Measurements from ENCODE around the gene KDM4B. TPM values are rescaled to one million over a fixed set of nuclear protein-coding genes. Genes with fewer than 3 reads are reported as not detected.

The KDM4B gene
- total RNA-seq, 4 donors from 2014 or later: 18.4 to 94.7 (median 25.6) TPM

GRCh38 chr19:5101871-5102270 is 133.0 kb downstream of the KDM4B start:
- H3K27me3 ChIP-seq: no peaks in the 10 kb centered on the region
- no peak for DNase-seq
- TF ChIP-seq CTCF (IDR thresholded peaks at IDR 0.05): no peak
- TF ChIP-seq POLR2A (IDR thresholded peaks at IDR 0.05): no peak
- no peak overlapping the region for H3K4me3 ChIP-seq
- H3K36me3 ChIP-seq: no peaks in the 10 kb centered on the region
- peaks cover 0 to 14% of the 10 kb centered on the region in 2 donors for H3K9me3 ChIP-seq
- intact Hi-C loops (cut with DNase I; ENCODE audit: low total_unique reads): no loop called here
- no peak overlapping the region for H3K27ac ChIP-seq
- no peaks in the 10 kb centered on the region for H3K4me1 ChIP-seq

GRCh38 chr19:5102520-5102919 is 133.6 kb downstream of the KDM4B start:
- TF ChIP-seq POLR2A (IDR thresholded peaks at IDR 0.05) (no peak), CTCF (IDR thresholded peaks at IDR 0.05) (no peak)
- Histone ChIP-seq H3K27ac (no peak overlapping the region), H3K27me3 (no peaks in the 10 kb centered on the region), H3K4me3 (no peak overlapping the region), H3K36me3 (no peaks in the 10 kb centered on the region), H3K9me3 (peaks cover 0 to 14% of the 10 kb centered on the region in 2 donors), H3K4me1 (no peaks in the 10 kb centered on the region)
- intact Hi-C loops (cut with DNase I; ENCODE audit: low total_unique reads): no loop called here
- DNase-seq: no peak

- H3K9me3 ChIP-seq: peaks cover 0 to 14% of the 10 kb centered on the region in 2 donors
- H3K27me3 ChIP-seq: no peaks in the 10 kb centered on the region
- H3K4me3 ChIP-seq: no peak overlapping the region
- no peak for TF ChIP-seq POLR2A (IDR thresholded peaks at IDR 0.05)
- TF ChIP-seq CTCF (IDR thresholded peaks at IDR 0.05): no peak
- DNase-seq: peak; percentile 30 to 41
- no peaks in the 10 kb centered on the region for H3K4me1 ChIP-seq
- H3K36me3 ChIP-seq: no peaks in the 10 kb centered on the region
- no peak overlapping the region for H3K27ac ChIP-seq
- intact Hi-C loops (cut with DNase I; ENCODE audit: low total_unique reads): no loop called here
These were observed 134.3 kb downstream of the KDM4B start for GRCh38 chr19:5103061-5103701.

GRCh38 chr19:5103812-5104410 is 135.0 kb downstream of the KDM4B start:
- Histone ChIP-seq H3K4me3 (no peak overlapping the region), H3K27ac (no peak overlapping the region), H3K4me1 (no peaks in the 10 kb centered on the region), H3K27me3 (no peaks in the 10 kb centered on the region), H3K9me3 (peaks cover 0 to 11% of the 10 kb centered on the region in 2 donors), H3K36me3 (no peaks in the 10 kb centered on the region)
- no peak for DNase-seq
- intact Hi-C loops (cut with DNase I; ENCODE audit: low total_unique reads): no loop called here
- TF ChIP-seq CTCF (IDR thresholded peaks at IDR 0.05) (no peak), POLR2A (IDR thresholded peaks at IDR 0.05) (no peak)

- no peaks in the 10 kb centered on the region for H3K27me3 ChIP-seq
- H3K4me1 ChIP-seq: no peaks in the 10 kb centered on the region
- intact Hi-C loops (cut with DNase I; ENCODE audit: low total_unique reads): no loop called here
- TF ChIP-seq POLR2A (IDR thresholded peaks at IDR 0.05): no peak
- no peak for TF ChIP-seq CTCF (IDR thresholded peaks at IDR 0.05)
- H3K9me3 ChIP-seq: peaks cover 0 to 2% of the 10 kb centered on the region in 2 donors
- DNase-seq: no peak
- H3K4me3 ChIP-seq: no peak overlapping the region
- no peak overlapping the region for H3K27ac ChIP-seq
- H3K36me3 ChIP-seq: no peaks in the 10 kb centered on the region
These were observed 136.0 kb downstream of the KDM4B start for GRCh38 chr19:5104871-5105351.

All from uterus (tissue), 4 donors.